A673 (cell line): ENCODE measurements around the gene ME3. TPM values are rescaled to one million over a fixed set of nuclear protein-coding genes. Genes with fewer than 3 reads are reported as not detected.

Source experiments
- BruUV-seq: library from RNA; stranded (reverse); fragments of 400-500 nt; replicated peaks from 2 replicates; lab custom pipeline; 2021; lab: Mats Ljungman, UMichigan
- CTCF ChIA-PET: fragments of 300-600 bp; sonication (Branson Sonifier 250); formaldehyde crosslinking; loops from one replicate; lab custom pipeline; 2022; ENCODE audit warnings: antibody characterized with exemption; lab: Charles Lee
- POLR2A ChIA-PET: fragments of 300-600 bp; sonication (Branson Sonifier 250); formaldehyde crosslinking; loops from one replicate; lab custom pipeline; 2022; ENCODE audit warnings: antibody characterized with exemption; ENCODE audit not compliant: low non-redundant PET; lab: Charles Lee
- DNase-seq: peaks from one replicate; pipeline ENCODE4 v3.0.0-alpha.2; 2015; ENCODE audit warnings: low spot score
- H3K27ac ChIP-seq: fragments of 200-600 bp; sonication (generic); 2 replicates; pipeline ENCODE4 v1.5.1; 2016; ENCODE audit warnings: mixed run types, low read depth, mild to moderate bottlenecking, mixed read lengths, antibody characterized with exemption, low read length; ENCODE audit not compliant: poor library complexity, severe bottlenecking
- H3K27me3 ChIP-seq: fragments of 200-600 bp; sonication (generic); replicated peaks from 2 replicates; pipeline ENCODE4 v1.6.1; 2017; ENCODE audit warnings: mixed run types, low read depth, mild to moderate bottlenecking, mixed read lengths, antibody characterized with exemption, low read length; ENCODE audit not compliant: insufficient read depth, poor library complexity
- H3K36me3 ChIP-seq: fragments of 200-600 bp; sonication (generic); 2 replicates; pipeline ENCODE4 v1.6.1; 2016; ENCODE audit warnings: mixed run types, mild to moderate bottlenecking, mixed read lengths, antibody characterized with exemption, low read length; ENCODE audit not compliant: insufficient read depth, poor library complexity, severe bottlenecking
- H3K4me1 ChIP-seq: fragments of 200-600 bp; sonication (generic); 2 replicates; pipeline ENCODE4 v1.6.1; 2017; ENCODE audit warnings: mixed run types, mild to moderate bottlenecking, mixed read lengths, antibody characterized with exemption, low read length; ENCODE audit not compliant: insufficient read depth, poor library complexity, severe bottlenecking
- H3K4me3 ChIP-seq: fragments of 200-600 bp; sonication (generic); 2 replicates; pipeline ENCODE4 v1.5.1; 2016; ENCODE audit warnings: low read depth, mixed run types, mild to moderate bottlenecking, mixed read lengths, low read length; ENCODE audit not compliant: poor library complexity, severe bottlenecking
- H3K9me3 ChIP-seq: fragments of 200-600 bp; sonication (generic); 2 replicates; pipeline ENCODE4 v1.6.1; 2016; ENCODE audit warnings: mixed run types, low read depth, mild to moderate bottlenecking, mixed read lengths, antibody characterized with exemption, low read length; ENCODE audit not compliant: poor library complexity, severe bottlenecking
- EZH2 ChIP-seq: fragments of 200-600 bp; sonication (generic); IDR thresholded peaks from 2 replicates; pipeline ENCODE4 v1.6.1; 2017; ENCODE audit warnings: borderline replicate concordance, low read depth, mild to moderate bottlenecking, mixed read lengths, antibody characterized with exemption, low read length; ENCODE audit not compliant: poor library complexity, severe bottlenecking
- intact Hi-C: fragments of 100-400 bp; cut with micrococcal nuclease; formaldehyde crosslinking; loops from one replicate; pipeline ENCODE4 v1.10.0; 2022; ENCODE audit not compliant: unreplicated experiment
- total RNA-seq: library from RNA; stranded (reverse); gene quantifications from 2 replicates; pipeline ENCODE4 v1.2.3, GENCODE V29; 2021
- TF ChIP-seq, protein P1 (sequence below): fragments of 300-800, 200-600 bp; sonication (generic); conservative IDR thresholded peaks from 2 replicates; pipeline ENCODE4 v1.5.1; 2017; ENCODE audit warnings: low read depth, mild to moderate bottlenecking, antibody characterized with exemption, low read length, moderate library complexity, mixed read lengths

The ME3 gene
- total RNA-seq, 1 experiment from 2014 or later = 7.6 TPM

DNA sequence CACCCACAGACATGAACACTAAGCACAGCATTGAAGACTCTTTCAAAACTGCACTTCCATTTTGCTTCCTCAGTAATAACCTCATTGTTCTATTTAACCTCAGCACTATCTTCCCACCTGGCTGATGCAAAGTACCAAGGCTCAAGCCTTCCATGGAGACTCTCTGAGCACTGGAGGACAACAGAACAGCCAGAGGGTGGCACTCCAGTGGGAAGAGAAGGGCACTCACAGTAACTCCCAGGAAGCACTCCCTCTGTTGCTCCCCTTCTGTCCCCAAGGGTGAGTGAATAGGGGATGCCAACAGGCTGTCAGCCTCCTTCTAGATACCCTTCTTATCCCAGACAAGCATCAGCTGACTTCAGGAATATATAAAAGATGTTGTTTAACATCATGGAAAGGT lies 3.5 kb downstream of the ME3 start:
- Histone ChIP-seq H3K36me3 (no peaks in the 10 kb centered on the region), H3K4me3 (no peak overlapping the region), H3K27ac (no peak overlapping the region), H3K9me3 (no peaks in the 10 kb centered on the region), H3K4me1 (peaks cover 23% of the 10 kb centered on the region), H3K27me3 (no peaks in the 10 kb centered on the region)
- DNase-seq = no peak
- ChIA-PET POLR2A (no interaction called here), CTCF (no interaction called here)
- TF ChIP-seq, protein P1, sequence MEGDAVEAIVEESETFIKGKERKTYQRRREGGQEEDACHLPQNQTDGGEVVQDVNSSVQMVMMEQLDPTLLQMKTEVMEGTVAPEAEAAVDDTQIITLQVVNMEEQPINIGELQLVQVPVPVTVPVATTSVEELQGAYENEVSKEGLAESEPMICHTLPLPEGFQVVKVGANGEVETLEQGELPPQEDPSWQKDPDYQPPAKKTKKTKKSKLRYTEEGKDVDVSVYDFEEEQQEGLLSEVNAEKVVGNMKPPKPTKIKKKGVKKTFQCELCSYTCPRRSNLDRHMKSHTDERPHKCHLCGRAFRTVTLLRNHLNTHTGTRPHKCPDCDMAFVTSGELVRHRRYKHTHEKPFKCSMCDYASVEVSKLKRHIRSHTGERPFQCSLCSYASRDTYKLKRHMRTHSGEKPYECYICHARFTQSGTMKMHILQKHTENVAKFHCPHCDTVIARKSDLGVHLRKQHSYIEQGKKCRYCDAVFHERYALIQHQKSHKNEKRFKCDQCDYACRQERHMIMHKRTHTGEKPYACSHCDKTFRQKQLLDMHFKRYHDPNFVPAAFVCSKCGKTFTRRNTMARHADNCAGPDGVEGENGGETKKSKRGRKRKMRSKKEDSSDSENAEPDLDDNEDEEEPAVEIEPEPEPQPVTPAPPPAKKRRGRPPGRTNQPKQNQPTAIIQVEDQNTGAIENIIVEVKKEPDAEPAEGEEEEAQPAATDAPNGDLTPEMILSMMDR = no peak
- TF ChIP-seq EZH2 = no peak
- BruUV-seq = no TSS peak
- intact Hi-C loops = no loop called here

DNA sequence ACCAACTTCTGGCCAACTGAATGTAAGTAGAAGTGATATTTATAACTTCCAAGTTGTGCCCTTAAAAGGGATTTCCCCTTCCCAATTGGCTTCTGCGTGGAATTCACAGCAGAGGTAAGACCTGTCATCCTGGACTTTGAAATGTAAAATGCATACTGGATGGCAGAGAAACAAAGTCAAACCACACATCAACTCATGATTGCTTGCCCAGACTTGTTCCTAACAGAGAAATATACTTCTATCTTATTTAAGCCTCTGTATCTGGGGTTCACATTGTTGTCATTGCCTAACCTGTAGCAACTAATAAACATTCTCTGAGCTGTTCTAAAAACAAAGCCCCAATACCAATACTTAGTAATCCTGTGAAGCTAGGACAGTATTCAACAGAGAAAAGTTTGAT lies 6.2 kb downstream of the ME3 start:
- H3K27me3 ChIP-seq = no peaks in the 10 kb centered on the region
- CTCF ChIA-PET = no interaction called here
- no peak overlapping the region for H3K27ac ChIP-seq
- no peak for DNase-seq
- TF ChIP-seq EZH2 = no peak
- TF ChIP-seq, protein P1 = no peak
- no peak overlapping the region for H3K4me3 ChIP-seq
- H3K9me3 ChIP-seq = no peaks in the 10 kb centered on the region
- H3K36me3 ChIP-seq = no peaks in the 10 kb centered on the region
- peaks cover 15% of the 10 kb centered on the region for H3K4me1 ChIP-seq
- POLR2A ChIA-PET = no interaction called here
- intact Hi-C loops = no loop called here
- BruUV-seq = no TSS peak

DNA sequence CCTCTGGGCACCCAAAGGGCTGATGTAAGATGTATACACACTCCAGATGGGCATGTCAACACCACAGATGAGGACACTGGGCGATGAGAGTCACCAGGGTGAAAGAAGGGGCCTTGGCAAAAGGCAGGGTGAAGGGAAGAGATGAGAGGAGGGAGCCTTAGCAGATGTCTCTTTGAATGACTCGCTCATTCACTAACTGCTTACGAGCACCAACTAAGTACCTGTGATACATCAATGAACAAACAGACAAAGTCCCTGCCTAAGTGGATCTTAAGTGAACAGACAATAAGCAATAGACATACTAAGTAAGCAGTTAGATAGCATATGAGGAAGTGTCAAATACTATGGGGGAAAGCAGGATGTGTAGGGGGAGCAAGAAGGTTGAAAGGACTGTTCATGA lies 7.5 kb downstream of the ME3 start:
- no TSS peak for BruUV-seq

More for the DNA sequence above, 7.5 kb downstream of the ME3 start:
- H3K36me3 ChIP-seq = no peaks in the 10 kb centered on the region
- no peak overlapping the region for H3K4me3 ChIP-seq
- no peak for TF ChIP-seq EZH2
- TF ChIP-seq, protein P1 = no peak
- intact Hi-C loops = no loop called here
- ChIA-PET CTCF (no interaction called here), POLR2A (no interaction called here)
- no peaks in the 10 kb centered on the region for H3K9me3 ChIP-seq
- DNase-seq = no peak
- no peak overlapping the region for H3K27ac ChIP-seq
- H3K27me3 ChIP-seq = no peaks in the 10 kb centered on the region
- peaks cover 11% of the 10 kb centered on the region for H3K4me1 ChIP-seq
